OCI-LY7 (cell line): Measurements from ENCODE around the gene RELN. TPM values are rescaled to one million over a fixed set of nuclear protein-coding genes. Genes with fewer than 3 reads are reported as not detected.

ENCODE experiments used
- BruUV-seq: library from RNA; stranded (reverse); fragments of 400-500 nt; replicated peaks from 2 replicates; lab custom pipeline; 2021; lab: Mats Ljungman, UMichigan
- CTCF ChIA-PET: fragments of 300-600 bp; sonication (Branson Sonifier 250); formaldehyde crosslinking; loops from one replicate; lab custom pipeline; 2022; ENCODE audit warnings: antibody characterized with exemption; ENCODE audit not compliant: unreplicated experiment; lab: Charles Lee
- POLR2A ChIA-PET: fragments of 300-600 bp; sonication (Branson Sonifier 250); formaldehyde crosslinking; loops from one replicate; lab custom pipeline; 2022; ENCODE audit warnings: antibody characterized with exemption; lab: Charles Lee
- DNase-seq: peaks from one replicate; pipeline ENCODE4 v3.0.0-alpha.2; 2015; ENCODE audit warnings: low spot score
- H2AFZ ChIP-seq: fragments of 200-600 bp; sonication (generic), shearing (Covaris generic); 2 replicates; pipeline ENCODE4 v1.6.1; 2014; ENCODE audit warnings: mild to moderate bottlenecking, antibody characterized with exemption, low read length, moderate library complexity
- H3K27ac ChIP-seq: fragments of 200-600 bp; sonication (generic); 2 replicates; pipeline ENCODE4 v1.5.1; 2014; ENCODE audit warnings: mixed run types, low read depth, mild to moderate bottlenecking, moderate library complexity, low read length, inconsistent platforms; ENCODE audit not compliant: poor library complexity, severe bottlenecking
- H3K36me3 ChIP-seq: fragments of 200-600 bp; sonication (generic); 2 replicates; pipeline ENCODE4 v1.6.1; 2014; ENCODE audit warnings: mild to moderate bottlenecking, antibody characterized with exemption, low read length, moderate library complexity, mixed read lengths; ENCODE audit not compliant: insufficient read depth
- H3K4me1 ChIP-seq: fragments of 200-600 bp; sonication (generic); 2 replicates; pipeline ENCODE4 v1.5.1; 2014; ENCODE audit warnings: mild to moderate bottlenecking, low read length; ENCODE audit not compliant: insufficient read depth, poor library complexity, severe bottlenecking
- H3K4me2 ChIP-seq: fragments of 200-600 bp; sonication (generic); 2 replicates; pipeline ENCODE4 v1.6.1; 2014; ENCODE audit warnings: mild to moderate bottlenecking, low read length
- H3K4me3 ChIP-seq: fragments of 200-600 bp; sonication (generic); 2 replicates; pipeline ENCODE4 v1.5.1; 2014; ENCODE audit warnings: mild to moderate bottlenecking, low read depth, low read length; ENCODE audit not compliant: poor library complexity, severe bottlenecking
- H3K79me2 ChIP-seq: fragments of 200-600 bp; sonication (generic); 2 replicates; pipeline ENCODE4 v1.6.1; 2016; ENCODE audit warnings: low read depth, mild to moderate bottlenecking, low read length, moderate library complexity, mixed read lengths; ENCODE audit not compliant: insufficient read depth
- H3K9me2 ChIP-seq: fragments of 200-600 bp; sonication (generic); 2 replicates; pipeline ENCODE4 v1.6.1; 2016; ENCODE audit warnings: mild to moderate bottlenecking, low read length, mixed read lengths; ENCODE audit not compliant: insufficient read depth
- H3K9me3 ChIP-seq: fragments of 200-600 bp; sonication (generic); 2 replicates; pipeline ENCODE4 v1.6.1; 2014; ENCODE audit warnings: mild to moderate bottlenecking, mixed run types, low read length, mixed read lengths
- H4K20me1 ChIP-seq: fragments of 200-600 bp; sonication (generic); 2 replicates; pipeline ENCODE4 v1.6.1; 2014; ENCODE audit warnings: mild to moderate bottlenecking, antibody characterized with exemption, low read length, moderate library complexity, mixed read lengths; ENCODE audit not compliant: insufficient read depth
- EZH2phosphoT487 ChIP-seq: fragments of 200-600 bp; sonication (generic); IDR thresholded peaks from 2 replicates; pipeline ENCODE4 v1.6.1; 2018; ENCODE audit warnings: low read depth, borderline replicate concordance, mild to moderate bottlenecking, mixed run types, antibody characterized with exemption, low read length, moderate library complexity, mixed read lengths
- intact Hi-C: fragments of 100-400 bp; cut with micrococcal nuclease; formaldehyde crosslinking; loops from one replicate; pipeline ENCODE4 v1.10.0; 2022; ENCODE audit not compliant: unreplicated experiment
- total RNA-seq, 2 experiments: library from RNA; depleted of rRNA in 1 of 2; stranded (reverse); fragments of >200 nt in 1 of 2; shearing (Covaris generic) in 1 of 2; gene quantifications; 2 replicates each; pipeline ENCODE4 v1.2.3, GENCODE V29; 2014 to 2022
- TF ChIP-seq, protein P1 (sequence below): fragments of 200-600 bp; sonication (generic); conservative IDR thresholded peaks from 2 replicates; pipeline ENCODE4 v1.5.1; 2014; ENCODE audit warnings: mild to moderate bottlenecking, antibody characterized with exemption, low read length, moderate library complexity, mixed read lengths

Gene RELN
- total RNA-seq, 2 experiments from 2014 or later: not detected

DNA sequence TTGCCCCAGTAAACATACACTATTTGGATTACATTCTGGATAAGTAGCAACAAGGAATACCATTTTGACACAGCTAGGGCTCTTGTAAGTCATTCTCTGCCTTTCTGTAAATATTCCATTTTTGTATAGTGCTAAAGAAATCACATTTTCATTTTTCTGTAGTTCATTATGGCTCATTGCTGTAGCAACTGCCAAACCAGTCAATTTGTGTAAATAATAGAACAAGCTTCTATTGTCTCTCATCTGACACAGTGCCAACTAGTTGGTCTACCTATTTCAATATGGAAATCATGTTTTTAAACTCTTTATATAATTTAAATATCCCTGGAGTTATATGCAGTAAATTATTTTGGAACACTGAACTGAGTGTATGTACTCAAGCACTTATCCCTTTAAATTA, 193.7 kb downstream of the RELN start:
- H2AFZ ChIP-seq: no peak overlapping the region
- DNase-seq: no peak
- no peak overlapping the region for H3K27ac ChIP-seq
- no peaks in the 10 kb centered on the region for H3K4me1 ChIP-seq
- H3K79me2 ChIP-seq: no peaks in the 10 kb centered on the region
- H3K36me3 ChIP-seq: no peaks in the 10 kb centered on the region
- TF ChIP-seq, protein P1, sequence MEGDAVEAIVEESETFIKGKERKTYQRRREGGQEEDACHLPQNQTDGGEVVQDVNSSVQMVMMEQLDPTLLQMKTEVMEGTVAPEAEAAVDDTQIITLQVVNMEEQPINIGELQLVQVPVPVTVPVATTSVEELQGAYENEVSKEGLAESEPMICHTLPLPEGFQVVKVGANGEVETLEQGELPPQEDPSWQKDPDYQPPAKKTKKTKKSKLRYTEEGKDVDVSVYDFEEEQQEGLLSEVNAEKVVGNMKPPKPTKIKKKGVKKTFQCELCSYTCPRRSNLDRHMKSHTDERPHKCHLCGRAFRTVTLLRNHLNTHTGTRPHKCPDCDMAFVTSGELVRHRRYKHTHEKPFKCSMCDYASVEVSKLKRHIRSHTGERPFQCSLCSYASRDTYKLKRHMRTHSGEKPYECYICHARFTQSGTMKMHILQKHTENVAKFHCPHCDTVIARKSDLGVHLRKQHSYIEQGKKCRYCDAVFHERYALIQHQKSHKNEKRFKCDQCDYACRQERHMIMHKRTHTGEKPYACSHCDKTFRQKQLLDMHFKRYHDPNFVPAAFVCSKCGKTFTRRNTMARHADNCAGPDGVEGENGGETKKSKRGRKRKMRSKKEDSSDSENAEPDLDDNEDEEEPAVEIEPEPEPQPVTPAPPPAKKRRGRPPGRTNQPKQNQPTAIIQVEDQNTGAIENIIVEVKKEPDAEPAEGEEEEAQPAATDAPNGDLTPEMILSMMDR: no peak
- no peak for TF ChIP-seq EZH2phosphoT487
- no peak overlapping the region for H3K4me3 ChIP-seq
- H3K4me2 ChIP-seq: no peak overlapping the region
- BruUV-seq: no TSS peak
- CTCF ChIA-PET: no interaction called here
- H3K9me3 ChIP-seq: no peaks in the 10 kb centered on the region
- H3K9me2 ChIP-seq: no peaks in the 10 kb centered on the region
- POLR2A ChIA-PET: no interaction called here
- intact Hi-C loops: no loop called here
- no peaks in the 10 kb centered on the region for H4K20me1 ChIP-seq

DNA sequence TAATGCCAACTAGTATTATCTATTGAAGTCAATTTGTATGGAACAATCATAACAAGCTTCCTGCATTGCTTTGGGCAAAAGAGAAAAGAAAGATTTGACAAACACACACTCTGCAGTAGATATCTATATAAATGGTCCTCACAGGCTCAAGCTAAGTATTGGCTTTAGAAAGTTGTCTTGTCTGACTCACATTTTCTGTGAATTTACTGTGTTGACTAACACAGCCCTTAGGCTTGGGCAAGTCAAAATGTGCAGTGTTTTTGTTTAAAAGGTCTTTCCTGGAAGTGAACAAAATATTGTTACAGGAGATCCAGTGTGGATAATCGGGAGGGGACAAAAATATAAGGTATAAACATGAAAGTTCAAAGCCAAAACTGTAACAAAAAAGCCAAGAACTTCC, 194.4 kb downstream of the RELN start:
- no peak overlapping the region for H3K27ac ChIP-seq
- H3K9me2 ChIP-seq: no peaks in the 10 kb centered on the region
- H2AFZ ChIP-seq: no peak overlapping the region
- H3K36me3 ChIP-seq: no peaks in the 10 kb centered on the region
- H3K4me3 ChIP-seq: no peak overlapping the region
- no peaks in the 10 kb centered on the region for H3K9me3 ChIP-seq
- POLR2A ChIA-PET: interaction anchor here (0.7 kb wide), 1 partner anchor 65 kb away, joined by 3 read pairs; no protein-coding TSS in a partner anchor
- TF ChIP-seq EZH2phosphoT487: no peak
- TF ChIP-seq, protein P1: no peak
- BruUV-seq: no TSS peak
- no peak overlapping the region for H3K4me2 ChIP-seq
- no peaks in the 10 kb centered on the region for H3K4me1 ChIP-seq
- CTCF ChIA-PET: no interaction called here
- intact Hi-C loops: no loop called here
- DNase-seq: no peak
- H3K79me2 ChIP-seq: no peaks in the 10 kb centered on the region
- H4K20me1 ChIP-seq: no peaks in the 10 kb centered on the region

DNA sequence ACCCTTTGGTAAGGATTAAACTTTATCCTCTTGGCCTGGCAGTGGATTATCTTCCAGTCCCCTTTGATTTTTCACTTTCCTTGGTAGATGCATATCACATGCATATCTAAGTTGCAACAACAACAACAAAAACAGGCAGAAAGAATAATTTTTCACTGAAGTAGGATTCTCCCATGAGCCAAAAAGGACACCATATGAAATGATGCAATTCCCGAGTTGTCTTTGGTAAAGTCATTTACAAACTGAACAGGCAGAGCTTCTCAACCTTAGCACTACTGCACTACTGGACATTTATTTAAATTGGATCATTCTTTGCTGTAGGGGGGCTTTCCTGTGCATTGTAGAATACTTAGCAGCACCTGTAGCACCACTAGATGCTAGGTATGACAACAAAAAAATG, 195.0 kb downstream of the RELN start:
- Histone ChIP-seq H3K79me2 (no peaks in the 10 kb centered on the region), H3K4me1 (no peaks in the 10 kb centered on the region), H3K9me3 (no peaks in the 10 kb centered on the region), H3K9me2 (no peaks in the 10 kb centered on the region), H4K20me1 (no peaks in the 10 kb centered on the region), H3K4me3 (no peak overlapping the region), H3K4me2 (no peak overlapping the region), H3K27ac (no peak overlapping the region), H2AFZ (no peak overlapping the region), H3K36me3 (no peaks in the 10 kb centered on the region)
- BruUV-seq: no TSS peak
- intact Hi-C loops: no loop called here
- no peak for DNase-seq
- POLR2A ChIA-PET: interaction anchor here (0.7 kb wide), 1 partner anchor 66 kb away, joined by 3 read pairs; no protein-coding TSS in a partner anchor
- TF ChIP-seq EZH2phosphoT487: no peak
- TF ChIP-seq, protein P1: no peak
- CTCF ChIA-PET: no interaction called here
